IPS-18c (cell line): ENCODE data around the gene PPIA.
"Not testable (repeated sequence)": the region's sequence is repeated elsewhere in the genome, so short reads cannot be mapped to it uniquely, and the experiment has no call there.

Experiments
- H3K4me3 ChIP-seq: 2 replicates; pipeline ENCODE4 v1.7.0; 2013; ENCODE audit warnings: low read depth, mild to moderate bottlenecking, low read length, moderate library complexity; ENCODE audit not compliant: insufficient read depth
- H3K9me3 ChIP-seq: one replicate; pipeline ENCODE4 v1.6.1; 2013; ENCODE audit warnings: mild to moderate bottlenecking, low read length, moderate library complexity; ENCODE audit not compliant: control insufficient read depth, insufficient read depth

PPIA gene

GRCh38 chr7:44774486-44774885 is 22.0 kb upstream of the PPIA start:
- H3K4me3 ChIP-seq, H3K9me3 ChIP-seq: not testable (repeated sequence)

GRCh38 chr7:44775383-44776107 is 20.9 kb upstream of the PPIA start:
- Histone ChIP-seq H3K9me3 (no peaks in the 10 kb centered on the region), H3K4me3 (no peak overlapping the region)

DNA sequence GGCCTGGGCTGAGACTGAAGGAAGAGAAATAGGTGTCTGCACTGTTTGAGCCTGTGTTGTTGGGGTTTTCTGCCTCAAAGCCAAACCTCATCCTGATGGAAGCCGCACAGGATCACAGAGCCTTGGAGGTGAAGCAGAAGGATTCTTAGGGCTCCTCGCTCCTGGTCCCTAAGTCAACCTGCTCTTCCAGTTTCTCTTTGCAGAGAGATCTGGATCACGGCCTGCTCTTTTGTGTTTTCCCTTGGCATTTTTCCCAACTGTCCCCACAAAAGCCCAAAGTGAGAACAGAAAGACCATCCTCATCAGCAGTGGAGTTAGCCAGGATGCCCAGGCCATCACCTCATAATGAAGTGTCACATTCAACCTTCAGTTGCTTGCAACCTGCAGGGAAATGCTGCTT is 20.3 kb upstream of the PPIA start:
- Histone ChIP-seq H3K9me3 (no peaks in the 10 kb centered on the region), H3K4me3 (no peak overlapping the region)

DNA sequence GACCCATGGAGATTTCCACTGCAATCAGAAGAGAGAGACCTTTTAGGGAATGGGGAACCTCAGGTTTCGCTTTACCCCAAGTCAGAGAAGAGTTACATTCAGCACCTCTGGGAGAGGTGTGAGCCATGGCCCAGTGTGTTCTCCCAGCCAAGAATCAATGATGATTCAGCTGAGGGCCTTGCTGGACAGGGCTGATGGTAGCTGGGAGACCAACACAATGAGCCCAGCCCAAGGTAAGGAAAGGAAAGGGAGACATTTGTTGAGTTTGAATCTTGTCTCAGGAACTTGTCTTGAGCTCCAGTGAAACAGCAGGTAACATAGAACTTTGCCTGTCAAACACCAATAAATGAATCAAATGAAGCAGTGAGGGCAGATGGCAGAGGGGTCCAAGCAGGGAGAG is 14.0 kb upstream of the PPIA start:
- H3K4me3 ChIP-seq: no peak overlapping the region
- H3K9me3 ChIP-seq: no peaks in the 10 kb centered on the region

GRCh38 chr7:44783407-44783806 is 13.1 kb upstream of the PPIA start:
- H3K4me3 ChIP-seq: no peak overlapping the region

DNA sequence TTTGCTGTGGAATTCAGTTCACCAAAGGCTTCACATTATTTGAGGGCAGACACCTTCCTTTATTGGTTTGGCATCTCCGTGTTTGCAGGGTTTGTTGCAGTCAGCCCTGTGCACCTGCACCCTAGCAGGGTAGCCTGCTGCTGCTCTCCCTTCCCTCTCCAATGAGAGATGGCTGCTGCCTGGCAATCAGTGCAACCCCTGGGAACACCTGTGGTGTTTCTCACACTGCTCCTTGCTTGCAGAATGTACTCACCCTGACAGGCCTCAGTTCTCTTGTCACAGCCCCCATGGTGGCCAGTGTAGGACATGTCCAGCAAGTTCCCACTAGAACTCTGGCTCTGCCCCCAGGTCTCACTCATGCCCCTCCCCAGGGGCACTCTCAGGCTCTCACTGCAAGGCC is 12.1 kb upstream of the PPIA start:
- H3K9me3 ChIP-seq: no peaks in the 10 kb centered on the region
- H3K4me3 ChIP-seq: no peak overlapping the region

More at GRCh38 chr7:44783407-44783806, 13.1 kb upstream of the PPIA start:
- no peaks in the 10 kb centered on the region for H3K9me3 ChIP-seq

- not testable (repeated sequence) for H3K4me3 ChIP-seq, H3K9me3 ChIP-seq
These were observed 11.3 kb upstream of the PPIA start for GRCh38 chr7:44785218-44785617.

- no peak overlapping the region for H3K4me3 ChIP-seq
- no peaks in the 10 kb centered on the region for H3K9me3 ChIP-seq
These were observed 9.4 kb upstream of the PPIA start for GRCh38 chr7:44787041-44787440.

GRCh38 chr7:44787762-44788161 is 8.7 kb upstream of the PPIA start:
- Histone ChIP-seq H3K4me3 (no peak overlapping the region), H3K9me3 (no peaks in the 10 kb centered on the region)

GRCh38 chr7:44789990-44790389 is 6.5 kb upstream of the PPIA start:
- H3K4me3 ChIP-seq: no peak overlapping the region

DNA sequence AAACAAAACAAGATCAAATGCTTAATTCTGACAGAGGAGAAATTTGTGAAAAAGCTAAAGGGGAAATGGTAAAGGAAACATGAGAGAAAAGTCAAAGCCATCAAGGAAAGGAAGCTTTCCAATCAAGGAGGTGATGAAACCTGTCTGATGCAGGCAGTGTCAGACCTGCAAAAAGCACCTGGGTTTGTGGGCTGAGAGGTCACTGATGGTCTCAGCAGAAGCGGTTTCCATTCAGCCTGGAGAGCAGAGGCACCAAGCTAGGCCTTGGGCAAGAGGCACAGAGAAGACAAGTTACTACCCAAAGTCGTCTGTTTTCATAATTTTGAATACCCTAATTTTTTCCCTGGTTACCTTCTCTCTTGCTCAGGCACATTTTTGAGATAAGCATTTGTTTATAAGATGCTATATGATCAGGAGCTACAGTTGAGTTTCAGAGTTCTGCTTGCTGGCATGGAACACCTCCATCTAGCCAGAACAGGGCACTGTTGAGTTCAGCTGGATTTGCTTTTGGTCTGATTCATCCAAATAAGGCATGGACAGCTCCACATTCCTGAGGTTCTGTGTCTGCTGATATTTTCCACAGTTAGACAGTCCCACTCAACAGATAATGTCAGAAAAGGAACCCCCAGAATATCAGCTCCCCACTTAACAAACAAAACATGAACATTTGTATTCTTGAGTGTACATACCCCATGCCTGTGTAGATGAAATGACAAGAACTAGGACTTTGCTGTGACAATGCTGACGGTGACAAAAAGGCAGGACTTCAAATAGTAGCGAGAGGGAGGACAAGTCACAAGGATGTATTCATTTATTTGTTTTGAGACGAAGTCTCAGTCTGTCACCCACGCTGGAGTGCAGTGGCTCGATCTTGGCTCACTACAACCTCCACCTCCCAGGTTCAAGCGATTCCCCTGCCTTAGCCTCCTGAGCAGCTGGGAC is 4.9 kb upstream of the PPIA start:
- Histone ChIP-seq H3K9me3 (peaks cover 2% of the 10 kb centered on the region), H3K4me3 (no peak overlapping the region)

More at GRCh38 chr7:44789990-44790389, 6.5 kb upstream of the PPIA start:
- H3K9me3 ChIP-seq: peaks cover 2% of the 10 kb centered on the region

DNA sequence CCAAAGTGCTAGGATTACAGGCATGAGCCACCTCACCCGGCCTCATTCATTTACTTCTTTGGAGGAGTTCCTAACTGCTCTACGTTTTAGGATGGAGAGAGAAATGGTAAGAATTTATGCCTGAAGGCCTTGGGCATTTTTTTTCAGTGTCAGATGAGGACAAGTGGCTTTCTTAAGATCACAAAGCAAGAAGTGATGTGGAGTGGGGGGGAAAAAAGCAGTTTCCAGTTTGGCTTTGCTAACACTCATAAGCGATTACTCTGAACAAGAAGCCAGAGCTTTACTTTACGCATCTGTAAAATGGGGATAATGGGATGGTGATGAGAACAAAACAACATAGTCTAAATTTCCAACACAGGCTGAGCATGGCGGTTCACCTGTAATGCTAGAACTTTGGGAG is 2.6 kb upstream of the PPIA start:
- Histone ChIP-seq H3K9me3 (peaks cover 2% of the 10 kb centered on the region), H3K4me3 (no peak overlapping the region)

DNA sequence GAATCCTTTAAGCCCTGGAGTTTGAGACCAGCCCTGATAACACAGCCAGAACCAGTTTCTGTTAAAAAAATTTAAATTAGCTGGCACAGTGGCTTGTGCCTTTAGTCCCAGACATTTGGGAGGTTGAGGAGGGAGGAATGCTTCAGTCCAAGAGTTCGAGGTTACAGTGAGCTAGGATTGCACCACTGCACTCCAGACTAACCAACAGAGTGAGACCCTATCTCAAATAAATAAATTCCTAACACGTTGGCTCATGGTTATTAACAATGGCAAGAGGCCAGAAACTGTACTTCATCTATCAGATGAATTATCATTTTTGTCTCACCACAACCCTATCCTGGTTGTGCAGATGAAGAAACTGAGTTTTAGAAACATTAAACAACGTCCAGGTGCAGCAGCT is 2.1 kb upstream of the PPIA start:
- peaks cover 2% of the 10 kb centered on the region for H3K9me3 ChIP-seq

DNA sequence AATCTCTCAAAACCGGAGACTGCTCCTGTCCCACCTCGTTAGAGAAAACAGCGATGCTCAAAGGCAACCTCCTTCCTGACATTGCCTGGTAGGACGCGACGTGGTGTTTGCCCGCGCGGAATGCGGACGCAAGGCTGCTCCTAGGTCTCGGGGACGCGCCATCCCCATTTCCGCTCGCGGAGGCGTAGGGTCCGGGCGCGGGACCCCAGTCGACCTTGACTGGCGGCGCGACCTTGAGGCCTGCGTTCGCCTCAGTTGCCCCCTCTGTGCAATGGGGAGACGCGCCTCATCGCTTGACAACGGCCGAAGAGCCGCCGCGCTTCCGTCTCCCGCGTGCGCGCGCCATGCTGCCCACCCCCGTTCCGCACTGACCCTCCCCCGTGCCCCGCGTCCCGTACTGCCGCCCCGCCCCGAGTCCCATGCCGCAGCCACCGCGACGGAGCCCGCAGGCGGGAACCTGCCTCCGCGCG is 412 bp upstream of the PPIA start:
- H3K4me3 ChIP-seq: peak overlapping the region; percentile 74
- H3K9me3 ChIP-seq: peaks cover 2% of the 10 kb centered on the region

More for the DNA sequence above, 2.1 kb upstream of the PPIA start:
- H3K4me3 ChIP-seq: no peak overlapping the region

DNA sequence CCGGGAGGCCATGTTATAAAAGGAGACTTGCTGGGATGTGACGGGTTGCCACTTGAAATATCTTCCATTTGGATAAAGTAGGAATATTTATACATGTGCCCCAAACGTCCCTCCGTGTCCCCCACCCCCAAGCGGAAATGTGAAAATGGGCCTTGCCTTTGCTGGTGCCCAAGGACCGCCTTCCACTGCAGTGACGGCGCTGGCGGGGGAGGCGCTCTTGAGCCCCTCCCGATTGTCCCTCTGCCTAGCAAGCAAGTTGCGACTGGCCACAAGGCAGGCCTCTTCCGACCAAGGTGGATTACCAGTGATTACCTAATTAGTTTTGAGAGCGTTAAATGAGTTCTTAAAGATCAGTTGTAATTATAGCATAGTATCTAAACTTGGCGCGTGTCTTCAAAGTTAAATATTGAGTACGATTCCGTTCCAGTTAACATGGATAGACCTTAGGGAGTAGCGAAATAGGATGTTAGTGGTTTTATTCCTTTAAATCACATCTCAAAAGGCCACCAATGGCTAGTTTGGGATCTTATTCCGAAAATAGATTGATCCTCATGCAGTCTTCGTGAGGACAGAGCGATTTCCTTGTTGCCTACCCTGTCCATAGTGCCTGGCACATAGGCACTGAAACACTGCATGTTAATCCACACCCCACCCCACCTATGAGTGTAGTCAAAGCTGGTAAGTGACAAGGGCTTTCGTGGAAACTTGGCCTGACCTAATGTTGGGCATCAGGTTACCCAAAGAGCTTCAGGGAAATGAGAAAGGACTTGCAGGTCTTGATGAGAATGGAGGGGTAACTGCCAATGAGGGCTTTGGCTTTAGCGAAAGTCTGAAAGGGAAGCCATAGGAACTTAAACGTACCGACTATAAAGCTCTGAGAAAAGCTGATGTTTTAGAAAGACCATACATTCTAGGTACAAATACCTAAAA is 1.1 kb downstream of the PPIA start:
- peaks cover 2% of the 10 kb centered on the region for H3K9me3 ChIP-seq
- H3K4me3 ChIP-seq: peak overlapping the region; percentile 85

GRCh38 chr7:44798649-44799305 is 2.3 kb downstream of the PPIA start:
- no peaks in the 10 kb centered on the region for H3K9me3 ChIP-seq
- peak overlapping the region; percentile 85 for H3K4me3 ChIP-seq

DNA sequence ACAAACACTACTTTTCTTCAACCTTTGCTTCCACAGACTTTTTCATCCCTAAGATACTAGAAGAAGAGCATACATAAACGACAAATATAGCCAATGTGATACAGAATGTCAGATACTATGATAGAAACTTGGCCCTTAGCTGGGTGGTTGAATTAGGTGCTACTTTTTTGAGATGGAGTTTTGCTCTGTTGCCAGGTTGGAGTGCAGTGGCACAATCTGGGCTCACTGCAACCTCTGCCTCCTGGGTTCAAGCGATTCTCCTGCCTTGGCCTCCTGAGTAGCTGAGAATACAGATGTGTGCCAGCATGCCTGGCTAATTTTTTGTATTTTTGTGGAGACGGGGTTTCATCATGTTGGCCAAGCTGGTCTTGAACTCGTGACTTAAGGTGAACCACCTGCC is 3.5 kb downstream of the PPIA start:
- Histone ChIP-seq H3K9me3 (no peaks in the 10 kb centered on the region), H3K4me3 (no peak overlapping the region)
